Activated T-helper 17 cell treated with anti-CD3 and anti-CD28 coated beads, Interleukin-2, amount 50 U/mL, for 72 hours (primary cell): ENCODE data around the gene KRT74. TPM values are rescaled to one million over a fixed set of nuclear protein-coding genes. Genes with fewer than 3 reads are reported as not detected.

ENCODE experiments used
- ATAC-seq: fragments of 150-1000 bp; cut with Tn5 transposase; replicated peaks from 2 replicates; pipeline ENCODE4 v1.10.0; 2021; ENCODE audit warnings: mild to moderate bottlenecking, moderate library complexity
- H3K27ac Mint-ChIP-seq: one replicate; pipeline ENCODE4 v1.8.0; 2022; ENCODE audit warnings: mixed read lengths
- H3K27me3 Mint-ChIP-seq: one replicate; pipeline ENCODE4 v1.8.0; 2022; ENCODE audit warnings: mixed read lengths
- H3K36me3 Mint-ChIP-seq: one replicate; pipeline ENCODE4 v1.8.0; 2022; ENCODE audit warnings: low read depth, mild to moderate bottlenecking, mixed read lengths
- H3K4me1 Mint-ChIP-seq: one replicate; pipeline ENCODE4 v1.8.0; 2022; ENCODE audit warnings: mixed read lengths
- H3K4me3 Mint-ChIP-seq: one replicate; pipeline ENCODE4 v1.8.0; 2022; ENCODE audit warnings: mild to moderate bottlenecking, mixed read lengths
- H3K9me3 Mint-ChIP-seq: one replicate; pipeline ENCODE4 v1.8.0; 2022; ENCODE audit warnings: mixed read lengths
- total RNA-seq, 2 donors: library from RNA; stranded (reverse); gene quantifications; one replicate each; pipeline ENCODE4 v1.2.3, GENCODE V29; 2022

The KRT74 gene
- total RNA-seq, 2 donors from 2014 or later = not detected

GRCh38 chr12:52573306-52573705 is 337 bp downstream of the KRT74 start:
- ATAC-seq = no peak
- Mint-ChIP-seq H3K9me3 (no peaks in the 10 kb centered on the region), H3K27ac (no peak overlapping the region), H3K27me3 (peaks cover 13% of the 10 kb centered on the region), H3K4me1 (no peaks in the 10 kb centered on the region), H3K4me3 (no peak overlapping the region), H3K36me3 (no peaks in the 10 kb centered on the region)

- H3K27me3 Mint-ChIP-seq = peaks cover 18% of the 10 kb centered on the region
- no peaks in the 10 kb centered on the region for H3K36me3 Mint-ChIP-seq
- no peak for ATAC-seq
- H3K4me1 Mint-ChIP-seq = no peaks in the 10 kb centered on the region
- H3K27ac Mint-ChIP-seq = no peak overlapping the region
- no peak overlapping the region for H3K4me3 Mint-ChIP-seq
- no peaks in the 10 kb centered on the region for H3K9me3 Mint-ChIP-seq
These were observed 3.1 kb downstream of the KRT74 start for GRCh38 chr12:52570511-52570910.

- no peaks in the 10 kb centered on the region for H3K4me1 Mint-ChIP-seq
- H3K36me3 Mint-ChIP-seq = no peaks in the 10 kb centered on the region
- no peak overlapping the region for H3K27ac Mint-ChIP-seq
- ATAC-seq = no peak
- peaks cover 32% of the 10 kb centered on the region for H3K27me3 Mint-ChIP-seq
- no peak overlapping the region for H3K4me3 Mint-ChIP-seq
- H3K9me3 Mint-ChIP-seq = no peaks in the 10 kb centered on the region
These were observed 5.5 kb downstream of the KRT74 start for GRCh38 chr12:52568111-52568510.

- ATAC-seq = no peak
- H3K36me3 Mint-ChIP-seq = no peaks in the 10 kb centered on the region
- no peak overlapping the region for H3K27ac Mint-ChIP-seq
- H3K4me3 Mint-ChIP-seq = no peak overlapping the region
- H3K9me3 Mint-ChIP-seq = no peaks in the 10 kb centered on the region
- H3K4me1 Mint-ChIP-seq = no peaks in the 10 kb centered on the region
- peaks cover 26% of the 10 kb centered on the region for H3K27me3 Mint-ChIP-seq
These were observed 6.8 kb downstream of the KRT74 start for GRCh38 chr12:52566847-52567291.

GRCh38 chr12:52564582-52564981 is 9.1 kb downstream of the KRT74 start:
- ATAC-seq = no peak
- Mint-ChIP-seq H3K4me3 (no peak overlapping the region), H3K9me3 (no peaks in the 10 kb centered on the region), H3K36me3 (no peaks in the 10 kb centered on the region), H3K27ac (no peak overlapping the region), H3K4me1 (no peaks in the 10 kb centered on the region), H3K27me3 (peaks cover 34% of the 10 kb centered on the region)

GRCh38 chr12:52561880-52562449 is 11.7 kb downstream of the KRT74 start:
- no peak for ATAC-seq
- H3K27me3 Mint-ChIP-seq = peaks cover 36% of the 10 kb centered on the region
- no peak overlapping the region for H3K4me3 Mint-ChIP-seq
- no peaks in the 10 kb centered on the region for H3K36me3 Mint-ChIP-seq
- no peaks in the 10 kb centered on the region for H3K9me3 Mint-ChIP-seq
- no peak overlapping the region for H3K27ac Mint-ChIP-seq
- no peaks in the 10 kb centered on the region for H3K4me1 Mint-ChIP-seq

GRCh38 chr12:52559979-52560378 is 13.7 kb downstream of the KRT74 start:
- no peak overlapping the region for H3K27ac Mint-ChIP-seq
- no peaks in the 10 kb centered on the region for H3K36me3 Mint-ChIP-seq
- peaks cover 36% of the 10 kb centered on the region for H3K27me3 Mint-ChIP-seq
- H3K4me3 Mint-ChIP-seq = no peak overlapping the region
- ATAC-seq = no peak
- no peaks in the 10 kb centered on the region for H3K4me1 Mint-ChIP-seq
- H3K9me3 Mint-ChIP-seq = no peaks in the 10 kb centered on the region

GRCh38 chr12:52558781-52559445 is 14.7 kb downstream of the KRT74 start:
- Mint-ChIP-seq H3K27ac (no peak overlapping the region), H3K4me1 (no peaks in the 10 kb centered on the region), H3K27me3 (peaks cover 38% of the 10 kb centered on the region), H3K36me3 (no peaks in the 10 kb centered on the region), H3K4me3 (no peak overlapping the region), H3K9me3 (peaks cover 4% of the 10 kb centered on the region)
- ATAC-seq = no peak

- Mint-ChIP-seq H3K4me1 (no peaks in the 10 kb centered on the region), H3K36me3 (no peaks in the 10 kb centered on the region), H3K27me3 (peaks cover 33% of the 10 kb centered on the region), H3K4me3 (no peak overlapping the region), H3K27ac (no peak overlapping the region), H3K9me3 (peaks cover 4% of the 10 kb centered on the region)
- no peak for ATAC-seq
These were observed 16.2 kb downstream of the KRT74 start for GRCh38 chr12:52557476-52557875.

GRCh38 chr12:52555577-52555976 is 18.1 kb downstream of the KRT74 start:
- peaks cover 4% of the 10 kb centered on the region for H3K9me3 Mint-ChIP-seq
- H3K4me3 Mint-ChIP-seq = no peak overlapping the region
- H3K27ac Mint-ChIP-seq = no peak overlapping the region
- H3K36me3 Mint-ChIP-seq = no peaks in the 10 kb centered on the region
- H3K27me3 Mint-ChIP-seq = peaks cover 33% of the 10 kb centered on the region
- H3K4me1 Mint-ChIP-seq = no peaks in the 10 kb centered on the region
- no peak for ATAC-seq

- Mint-ChIP-seq H3K9me3 (peaks cover 4% of the 10 kb centered on the region), H3K27me3 (peaks cover 32% of the 10 kb centered on the region), H3K4me3 (no peak within 1 kb of the TSS), H3K4me1 (no peaks in the 10 kb centered on the region), H3K27ac (no peak within 1 kb of the TSS), H3K36me3 (no peaks in the 10 kb centered on the region)
- no peak for ATAC-seq
These were observed 20.9 kb downstream of the KRT74 start, which contains the start of gene KRT71 for GRCh38 chr12:52552681-52553195. Gene KRT71 (minus strand): TSS chr12:52553145. CDS start chr12:52553077, 68 bp downstream.

- Mint-ChIP-seq H3K27me3 (peaks cover 29% of the 10 kb centered on the region), H3K9me3 (peaks cover 4% of the 10 kb centered on the region), H3K4me3 (no peak overlapping the region), H3K27ac (no peak overlapping the region), H3K36me3 (no peaks in the 10 kb centered on the region), H3K4me1 (no peaks in the 10 kb centered on the region)
- ATAC-seq = no peak
These were observed 21.6 kb downstream of the KRT74 start for GRCh38 chr12:52552055-52552454.

GRCh38 chr12:52551216-52551865 is 22.3 kb downstream of the KRT74 start:
- Mint-ChIP-seq H3K27ac (no peak overlapping the region), H3K36me3 (no peaks in the 10 kb centered on the region), H3K27me3 (peaks cover 33% of the 10 kb centered on the region), H3K4me1 (no peaks in the 10 kb centered on the region), H3K4me3 (no peak overlapping the region), H3K9me3 (peaks cover 4% of the 10 kb centered on the region)
- no peak for ATAC-seq

- ATAC-seq = no peak
- no peak overlapping the region for H3K27ac Mint-ChIP-seq
- no peak overlapping the region for H3K4me3 Mint-ChIP-seq
- no peaks in the 10 kb centered on the region for H3K36me3 Mint-ChIP-seq
- peaks cover 25% of the 10 kb centered on the region for H3K27me3 Mint-ChIP-seq
- no peaks in the 10 kb centered on the region for H3K4me1 Mint-ChIP-seq
- no peaks in the 10 kb centered on the region for H3K9me3 Mint-ChIP-seq
These were observed 27.5 kb downstream of the KRT74 start for GRCh38 chr12:52546126-52546525.
